ENCODE results near the gene RABGAP1L.
"Not testable (repeated sequence)": the region's sequence is repeated elsewhere in the genome, so short reads cannot be mapped to it uniquely, and the experiment has no call there.

The RABGAP1L gene

DNA sequence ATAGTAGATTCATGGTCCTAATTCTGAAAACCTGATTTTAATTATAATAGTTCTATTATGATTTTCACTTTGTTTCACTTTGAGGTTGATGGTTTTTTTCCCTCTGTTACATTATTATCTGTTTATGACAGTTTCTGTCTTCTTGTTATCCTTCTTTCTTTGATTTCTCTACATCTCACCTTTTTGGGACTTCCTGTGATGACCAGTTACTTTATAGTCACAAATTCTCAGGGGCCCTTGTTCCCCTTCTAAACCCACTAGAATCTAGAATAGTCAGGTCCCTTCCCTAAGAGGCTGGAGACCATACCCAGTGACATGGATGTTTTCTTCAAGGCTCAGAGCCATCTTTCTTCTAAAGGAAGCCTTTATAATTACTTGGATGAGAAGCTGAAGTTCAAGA lies 526.9 kb downstream of the RABGAP1L start:
- Mint-ChIP-seq H3K9me3 (no peaks in the 10 kb centered on the region), H3K27ac (no peak overlapping the region), H3K4me1 (no peaks in the 10 kb centered on the region), H3K27me3 (ENCODE audit: low read depth, poor library complexity) (no peaks in the 10 kb centered on the region), H3K4me3 (no peak overlapping the region), H3K36me3 (ENCODE audit: low read depth) (no peaks in the 10 kb centered on the region)
- TF ChIP-seq, protein P1, sequence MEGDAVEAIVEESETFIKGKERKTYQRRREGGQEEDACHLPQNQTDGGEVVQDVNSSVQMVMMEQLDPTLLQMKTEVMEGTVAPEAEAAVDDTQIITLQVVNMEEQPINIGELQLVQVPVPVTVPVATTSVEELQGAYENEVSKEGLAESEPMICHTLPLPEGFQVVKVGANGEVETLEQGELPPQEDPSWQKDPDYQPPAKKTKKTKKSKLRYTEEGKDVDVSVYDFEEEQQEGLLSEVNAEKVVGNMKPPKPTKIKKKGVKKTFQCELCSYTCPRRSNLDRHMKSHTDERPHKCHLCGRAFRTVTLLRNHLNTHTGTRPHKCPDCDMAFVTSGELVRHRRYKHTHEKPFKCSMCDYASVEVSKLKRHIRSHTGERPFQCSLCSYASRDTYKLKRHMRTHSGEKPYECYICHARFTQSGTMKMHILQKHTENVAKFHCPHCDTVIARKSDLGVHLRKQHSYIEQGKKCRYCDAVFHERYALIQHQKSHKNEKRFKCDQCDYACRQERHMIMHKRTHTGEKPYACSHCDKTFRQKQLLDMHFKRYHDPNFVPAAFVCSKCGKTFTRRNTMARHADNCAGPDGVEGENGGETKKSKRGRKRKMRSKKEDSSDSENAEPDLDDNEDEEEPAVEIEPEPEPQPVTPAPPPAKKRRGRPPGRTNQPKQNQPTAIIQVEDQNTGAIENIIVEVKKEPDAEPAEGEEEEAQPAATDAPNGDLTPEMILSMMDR (IDR thresholded peaks at IDR 0.05): no peak
- DNase-seq: no peak

DNA sequence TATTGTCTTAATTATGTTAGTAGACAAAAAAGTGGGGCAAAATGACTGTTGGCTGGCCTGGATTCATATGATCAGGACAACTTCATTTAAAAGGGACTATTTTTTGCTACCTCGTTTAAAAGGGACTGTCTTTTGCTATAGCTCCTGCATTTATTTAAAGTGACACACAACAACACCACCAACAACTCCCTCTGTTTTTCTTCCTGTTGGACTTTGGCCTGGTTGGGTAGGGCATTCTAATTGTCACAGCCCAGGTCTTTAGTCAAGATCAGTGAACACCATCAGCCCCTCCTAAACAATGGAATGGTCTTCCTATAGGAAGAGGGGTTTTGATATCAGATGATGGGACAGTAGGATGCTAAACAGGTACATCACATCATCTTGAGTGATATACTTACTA lies 530.2 kb downstream of the RABGAP1L start:
- TF ChIP-seq, protein P1 (IDR thresholded peaks at IDR 0.05): no peak
- H3K27me3 Mint-ChIP-seq (ENCODE audit: low read depth, poor library complexity): no peaks in the 10 kb centered on the region
- no peak overlapping the region for H3K4me3 Mint-ChIP-seq
- H3K36me3 Mint-ChIP-seq (ENCODE audit: low read depth): no peaks in the 10 kb centered on the region
- DNase-seq: no peak
- no peaks in the 10 kb centered on the region for H3K4me1 Mint-ChIP-seq
- H3K9me3 Mint-ChIP-seq: no peaks in the 10 kb centered on the region
- no peak overlapping the region for H3K27ac Mint-ChIP-seq

DNA sequence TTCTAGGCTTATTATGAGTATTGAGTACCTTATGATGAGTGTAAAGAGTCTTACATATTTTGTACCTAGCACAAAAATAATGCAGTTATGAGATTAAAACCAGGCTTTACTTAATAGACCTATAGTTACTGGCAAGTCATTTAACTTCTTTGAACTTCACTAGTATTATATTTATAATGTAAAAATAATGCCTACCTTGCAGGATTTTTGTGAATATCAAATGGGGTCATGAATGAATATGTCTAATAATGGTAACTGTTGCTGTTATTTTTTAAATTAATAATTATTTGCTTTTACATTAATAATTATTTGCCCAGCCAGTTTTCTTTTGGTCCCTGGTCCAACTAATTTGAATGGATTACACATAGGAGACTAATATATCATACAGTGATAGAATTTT lies 530.9 kb downstream of the RABGAP1L start:
- no peaks in the 10 kb centered on the region for H3K4me1 Mint-ChIP-seq
- H3K27ac Mint-ChIP-seq: no peak overlapping the region
- peaks cover 4% of the 10 kb centered on the region for H3K9me3 Mint-ChIP-seq
- TF ChIP-seq, protein P1 (IDR thresholded peaks at IDR 0.05): no peak
- H3K4me3 Mint-ChIP-seq: no peak overlapping the region
- no peak for DNase-seq
- H3K27me3 Mint-ChIP-seq (ENCODE audit: low read depth, poor library complexity): no peaks in the 10 kb centered on the region
- H3K36me3 Mint-ChIP-seq (ENCODE audit: low read depth): no peaks in the 10 kb centered on the region

DNA sequence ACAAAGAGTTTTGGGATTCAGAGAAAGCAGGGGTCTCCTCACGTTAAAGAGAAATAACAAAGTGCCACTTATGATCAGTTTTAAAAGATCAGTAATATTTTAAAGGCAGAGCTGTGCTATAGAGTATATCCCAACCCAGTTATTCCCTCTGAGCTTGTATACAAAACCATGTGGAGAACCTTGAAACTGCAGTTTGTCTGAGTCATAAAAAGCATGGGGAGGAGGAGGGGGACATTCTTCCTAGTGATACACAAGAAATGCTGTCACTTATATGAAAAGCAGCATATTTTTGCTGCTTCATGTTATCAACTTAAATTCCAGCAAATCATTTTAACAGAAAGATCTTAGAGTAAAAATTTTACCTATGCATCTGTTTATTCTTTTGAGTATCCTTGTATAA lies 533.0 kb downstream of the RABGAP1L start:
- no peaks in the 10 kb centered on the region for H3K36me3 Mint-ChIP-seq (ENCODE audit: low read depth)

DNA sequence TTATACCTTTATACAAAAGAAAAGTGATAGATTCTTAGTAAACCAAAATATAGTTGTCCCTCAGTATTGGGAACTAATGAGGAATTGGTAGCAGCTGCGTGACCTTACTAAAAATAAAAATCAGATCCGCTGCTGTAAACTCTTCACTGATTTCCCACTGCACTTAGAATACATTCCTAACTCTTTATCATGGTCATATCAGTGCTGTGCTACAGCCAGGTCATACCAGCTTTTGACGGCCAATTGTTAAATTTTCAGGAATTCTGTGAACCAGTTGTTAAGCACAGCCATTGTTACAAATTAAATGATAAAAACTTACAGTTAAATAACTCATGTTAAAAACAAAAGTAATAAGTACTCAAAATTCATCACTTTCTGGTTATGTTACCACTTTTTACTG lies 533.8 kb downstream of the RABGAP1L start:
- no peak for DNase-seq
- Mint-ChIP-seq H3K27me3 (ENCODE audit: low read depth, poor library complexity) (no peaks in the 10 kb centered on the region), H3K4me1 (no peaks in the 10 kb centered on the region), H3K9me3 (peaks cover 4% of the 10 kb centered on the region), H3K27ac (no peak overlapping the region), H3K4me3 (no peak overlapping the region), H3K36me3 (ENCODE audit: low read depth) (no peaks in the 10 kb centered on the region)
- TF ChIP-seq, protein P1 (IDR thresholded peaks at IDR 0.05): no peak

More for the DNA sequence above, 533.0 kb downstream of the RABGAP1L start:
- H3K4me3 Mint-ChIP-seq: no peak overlapping the region
- peaks cover 4% of the 10 kb centered on the region for H3K9me3 Mint-ChIP-seq
- H3K27me3 Mint-ChIP-seq (ENCODE audit: low read depth, poor library complexity): no peaks in the 10 kb centered on the region
- DNase-seq: no peak
- no peaks in the 10 kb centered on the region for H3K4me1 Mint-ChIP-seq
- TF ChIP-seq, protein P1 (IDR thresholded peaks at IDR 0.05): no peak
- no peak overlapping the region for H3K27ac Mint-ChIP-seq

DNA sequence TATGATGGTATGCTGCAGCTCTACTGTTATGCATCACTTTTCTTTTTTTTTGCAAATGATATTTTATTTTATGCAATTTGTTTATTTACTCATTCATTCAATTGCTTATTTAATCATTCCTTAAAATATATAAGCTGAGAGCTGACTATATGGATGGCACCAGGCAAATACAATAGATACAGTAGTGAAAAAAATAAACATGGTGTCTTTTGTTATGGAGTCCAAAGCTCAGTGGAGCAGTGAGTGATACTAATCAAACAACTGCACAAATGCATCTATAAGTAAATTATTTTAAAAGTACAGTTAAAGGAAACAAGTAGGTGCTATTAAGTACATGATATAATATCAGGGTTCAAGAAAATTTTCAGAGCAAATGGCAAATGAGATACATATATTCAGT lies 534.2 kb downstream of the RABGAP1L start:
- DNase-seq; H3K4me3 Mint-ChIP-seq; H3K9me3 Mint-ChIP-seq; H3K27me3 Mint-ChIP-seq (ENCODE audit: low read depth, poor library complexity); H3K27ac Mint-ChIP-seq; H3K4me1 Mint-ChIP-seq; H3K36me3 Mint-ChIP-seq (ENCODE audit: low read depth): not testable (repeated sequence)
